HG03196 (cell line): ENCODE measurements around the gene RANGAP1.

Experiments
- ATAC-seq: cut with Tn5 transposase; IDR thresholded peaks from one replicate; pipeline ENCODE4 v1.9.1; 2021; ENCODE audit not compliant: unreplicated experiment

Gene RANGAP1

GRCh38 chr22:41238570-41239442 is 47.2 kb downstream of the RANGAP1 start:
- no peak for ATAC-seq

GRCh38 chr22:41237707-41238569 is 48.0 kb downstream of the RANGAP1 start:
- peak; percentile 47 for ATAC-seq

DNA sequence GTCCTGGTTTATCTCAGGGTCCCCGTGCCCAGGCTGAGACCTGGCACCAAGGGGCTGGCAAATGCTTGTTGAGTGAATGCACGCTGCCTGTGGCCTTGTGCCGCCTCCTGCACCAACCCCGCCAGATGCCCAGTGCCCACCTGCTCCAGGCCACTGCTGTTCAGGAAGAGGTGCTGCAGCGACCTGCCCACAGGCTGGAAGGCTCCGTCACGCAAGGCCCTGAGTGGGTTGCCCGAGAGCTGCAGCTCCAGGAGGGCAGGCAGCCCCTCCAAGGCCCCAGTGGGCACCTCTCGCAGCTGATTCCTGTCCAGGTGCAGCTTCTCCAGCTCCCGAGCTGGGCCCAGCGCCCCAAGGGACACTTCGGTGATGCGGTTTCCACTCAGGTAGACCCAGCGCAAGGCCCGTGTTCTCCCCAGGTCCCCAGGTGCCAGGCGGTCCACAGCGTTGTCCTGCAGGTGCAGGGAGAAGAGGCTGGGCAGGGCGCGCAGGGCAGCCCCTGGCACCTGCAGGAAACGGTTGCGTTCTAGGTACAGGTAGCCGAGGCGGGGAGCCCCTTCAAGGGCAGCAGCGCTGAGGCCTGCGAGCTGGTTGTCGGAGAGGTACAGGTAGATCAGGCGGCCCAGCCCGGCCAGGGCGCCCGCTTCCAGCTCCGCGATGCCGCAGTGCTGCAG is 48.8 kb downstream of the RANGAP1 start:
- ATAC-seq: no peak

DNA sequence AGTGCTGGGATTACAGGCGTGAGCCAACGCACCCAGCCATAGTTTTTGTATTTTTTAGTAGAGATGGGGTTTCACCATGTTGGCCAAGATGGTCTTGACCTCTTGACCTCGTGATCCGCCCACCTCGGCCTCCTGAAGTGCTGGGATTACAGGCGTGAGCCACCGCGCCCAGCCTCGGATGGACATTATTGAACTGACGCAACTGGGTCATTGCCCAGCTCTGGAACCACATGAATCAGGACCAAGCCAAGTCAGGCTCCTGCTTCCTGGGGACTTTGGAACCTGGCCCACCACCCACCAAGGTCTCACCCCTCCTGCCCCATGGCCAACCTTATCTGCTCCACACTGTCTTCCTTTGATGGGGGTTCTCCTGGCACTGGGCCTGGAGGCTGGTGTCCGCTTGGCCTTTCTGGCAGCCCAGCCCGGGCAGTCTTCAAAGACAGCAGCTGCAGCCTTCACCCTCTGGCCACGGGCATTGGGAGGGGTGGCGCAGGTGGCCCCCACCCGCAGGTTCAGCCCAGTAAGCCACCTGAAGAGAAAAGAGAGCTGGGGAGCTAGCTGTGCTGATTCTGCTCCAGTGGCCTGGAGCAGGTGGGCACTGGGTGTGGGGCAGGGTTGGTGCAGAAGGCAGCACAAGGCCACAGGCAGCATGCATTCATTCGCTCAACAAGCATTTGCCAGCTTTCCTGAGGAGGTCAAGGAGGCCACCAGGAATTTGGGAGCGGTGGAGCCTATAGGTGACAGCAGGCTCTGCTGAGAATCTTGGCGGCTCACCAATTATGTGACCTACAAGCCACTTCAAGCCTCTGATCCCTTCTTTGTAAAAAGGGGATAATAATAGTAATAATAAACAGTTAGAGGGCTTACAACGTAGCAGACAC is 50.9 kb downstream of the RANGAP1 start:
- ATAC-seq: no peak

- no peak for ATAC-seq
Observed at GRCh38 chr22:41231369-41231768, 54.6 kb downstream of the RANGAP1 start.

DNA sequence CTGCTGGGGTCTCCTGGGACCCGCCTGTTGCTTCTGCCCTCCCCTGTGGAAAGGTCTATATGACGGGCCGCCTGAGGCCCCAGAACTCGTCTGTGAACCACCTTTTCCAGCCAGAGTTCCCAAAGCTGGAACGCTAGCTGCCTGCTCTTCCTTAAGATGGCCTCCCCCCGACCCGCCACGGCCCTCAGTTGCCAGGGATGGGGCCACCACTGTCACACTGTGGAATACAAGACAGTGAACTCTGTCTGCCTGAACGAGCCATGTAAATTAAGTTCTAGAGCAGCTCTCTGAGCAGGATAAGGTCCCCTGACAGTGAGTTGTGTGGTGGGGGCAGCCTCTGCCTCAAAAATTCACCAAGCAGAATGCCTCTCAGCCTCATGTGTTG is 55.6 kb downstream of the RANGAP1 start:
- ATAC-seq: no peak

GRCh38 chr22:41229730-41230400 is 56.1 kb downstream of the RANGAP1 start:
- ATAC-seq: no peak

DNA sequence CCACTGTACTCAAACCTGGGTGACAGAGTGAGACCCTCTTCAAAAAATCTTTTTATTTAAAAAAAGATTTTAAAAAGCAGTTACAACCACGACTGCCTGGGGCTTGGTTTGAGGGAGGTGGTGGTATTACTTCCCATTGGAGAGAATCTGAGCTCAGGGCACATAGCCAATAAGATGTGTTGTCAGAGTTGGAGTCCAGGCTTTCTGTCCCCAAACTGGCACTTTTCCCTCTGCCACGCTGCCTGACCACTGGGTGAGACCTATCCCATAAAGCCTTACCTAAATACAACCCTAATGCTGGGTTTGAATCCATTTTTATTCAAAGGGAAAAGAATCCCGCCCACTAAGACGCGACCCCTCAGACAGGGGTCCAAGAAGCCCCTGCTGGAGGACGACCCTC is 56.8 kb downstream of the RANGAP1 start:
- no peak for ATAC-seq

- ATAC-seq: no peak
Observed at GRCh38 chr22:41226723-41227655, 59.0 kb downstream of the RANGAP1 start.

DNA sequence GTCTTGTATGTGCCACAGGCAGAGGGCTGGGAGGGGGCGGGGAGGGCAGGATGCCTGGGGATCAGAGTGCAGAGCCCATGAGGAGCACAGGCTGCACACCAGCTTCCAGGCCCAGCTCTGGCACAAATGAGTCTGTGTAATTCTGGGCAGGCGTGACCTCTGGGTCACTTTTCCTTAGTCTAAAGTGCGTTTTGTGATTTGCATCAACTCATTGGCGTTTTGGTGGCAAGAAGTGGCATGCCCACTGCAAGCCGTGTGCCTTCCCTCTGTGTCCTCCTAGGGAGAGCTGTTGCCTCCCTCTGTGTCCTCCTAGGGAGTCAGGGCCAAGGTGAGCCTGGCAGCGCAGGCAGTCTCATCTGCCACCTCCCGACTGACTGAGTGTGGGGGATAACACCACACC is 62.5 kb downstream of the RANGAP1 start:
- ATAC-seq: no peak

DNA sequence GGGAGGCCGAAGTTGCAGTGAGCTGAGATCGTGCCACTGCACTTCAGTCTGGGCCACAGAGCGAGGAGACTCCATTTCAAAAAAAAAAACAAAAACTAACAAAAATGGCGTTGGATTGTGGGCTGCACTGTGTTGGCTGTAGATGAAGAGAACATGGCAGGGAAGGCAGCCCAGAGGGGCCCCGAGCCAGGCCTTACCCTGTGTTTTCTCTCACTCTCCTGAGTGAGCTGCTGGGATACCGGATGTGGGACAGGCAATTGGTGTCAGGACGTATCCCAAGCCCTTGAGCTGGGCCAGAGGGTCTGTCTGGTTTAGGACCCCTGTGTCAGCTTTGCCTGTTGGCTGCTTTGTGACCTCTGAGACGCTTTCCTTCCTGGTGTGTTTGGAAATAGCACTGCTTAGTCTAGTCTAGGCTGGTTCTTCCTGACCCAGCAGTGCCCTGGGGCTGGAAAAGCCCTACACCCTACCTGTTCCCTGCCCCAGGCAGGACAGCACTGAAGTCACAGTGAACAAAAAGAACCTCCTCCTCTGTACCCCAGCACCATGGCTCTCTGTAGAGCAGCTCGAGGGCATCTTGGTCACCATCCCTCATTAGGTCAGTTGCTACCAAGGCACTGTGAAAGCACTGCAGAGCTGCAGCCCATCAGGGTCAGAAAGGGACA is 63.0 kb downstream of the RANGAP1 start:
- no peak for ATAC-seq

DNA sequence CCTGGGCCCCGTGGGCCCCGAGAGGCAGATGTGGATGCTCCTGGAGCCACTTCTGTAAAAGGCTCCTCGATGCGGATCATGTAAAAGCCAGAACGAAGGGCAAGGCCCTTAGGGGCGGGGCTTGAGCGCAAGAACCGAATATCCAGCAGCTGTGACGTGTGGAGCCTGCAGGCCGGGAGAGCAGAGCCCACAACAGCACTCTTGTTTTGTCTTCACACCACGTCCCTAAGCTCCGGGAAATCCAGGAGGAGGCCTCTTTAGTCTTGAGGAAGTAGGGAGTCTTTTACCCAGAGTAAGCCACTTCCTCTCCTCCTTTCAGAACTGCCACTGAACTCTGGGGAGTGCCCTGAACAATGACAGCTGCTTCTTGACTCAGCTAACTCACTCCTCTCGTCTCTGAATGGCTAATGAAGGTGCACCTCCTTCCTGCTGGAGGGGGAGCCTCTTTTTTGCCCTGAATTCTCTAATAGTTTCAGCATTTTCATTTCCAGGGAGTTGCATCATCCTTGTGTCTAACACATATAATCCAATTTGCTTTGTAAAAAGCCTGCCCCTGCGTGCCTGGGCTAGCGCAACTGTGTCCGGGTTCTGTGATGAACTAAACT is 68.3 kb downstream of the RANGAP1 start:
- ATAC-seq: no peak

DNA sequence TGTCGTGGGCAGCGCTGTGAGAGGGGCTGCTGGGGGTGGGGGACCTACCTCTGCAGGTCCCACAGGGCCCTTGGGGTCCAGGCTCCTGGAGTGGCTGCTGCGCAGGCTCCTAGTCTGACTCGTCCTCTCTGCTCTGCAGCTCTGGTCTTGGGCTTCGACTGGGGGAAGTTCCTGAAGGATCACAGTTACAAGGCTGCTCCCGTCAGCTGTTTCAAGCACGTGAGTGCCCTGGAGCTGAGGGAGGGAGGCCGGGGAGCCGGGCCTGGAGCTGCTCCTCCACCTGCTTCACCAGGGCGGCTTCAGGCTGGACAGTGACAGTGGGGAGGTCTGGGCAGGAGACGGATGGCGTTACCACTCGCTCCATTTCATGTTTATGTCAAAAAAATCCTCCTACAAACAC is 69.0 kb downstream of the RANGAP1 start:
- no peak for ATAC-seq

- ATAC-seq: no peak
Observed at GRCh38 chr22:41215926-41216325, 70.1 kb downstream of the RANGAP1 start.

GRCh38 chr22:41215409-41215808 is 70.6 kb downstream of the RANGAP1 start:
- no peak for ATAC-seq

- ATAC-seq: no peak
Observed at GRCh38 chr22:41206719-41207118, 79.3 kb downstream of the RANGAP1 start.

- peak; percentile 97 for ATAC-seq
Observed at GRCh38 chr22:41204992-41205900, 80.7 kb downstream of the RANGAP1 start, which contains the start of gene L3MBTL2. Gene L3MBTL2 (plus strand): TSS chr22:41205312. CDS start chr22:41205363, 51 bp downstream.
